ENCODE measurements around the gene SEMA3G.
A peak's percentile ranks its signal among the peaks of the same experiment; 100 is the strongest.

SEMA3G gene

DNA sequence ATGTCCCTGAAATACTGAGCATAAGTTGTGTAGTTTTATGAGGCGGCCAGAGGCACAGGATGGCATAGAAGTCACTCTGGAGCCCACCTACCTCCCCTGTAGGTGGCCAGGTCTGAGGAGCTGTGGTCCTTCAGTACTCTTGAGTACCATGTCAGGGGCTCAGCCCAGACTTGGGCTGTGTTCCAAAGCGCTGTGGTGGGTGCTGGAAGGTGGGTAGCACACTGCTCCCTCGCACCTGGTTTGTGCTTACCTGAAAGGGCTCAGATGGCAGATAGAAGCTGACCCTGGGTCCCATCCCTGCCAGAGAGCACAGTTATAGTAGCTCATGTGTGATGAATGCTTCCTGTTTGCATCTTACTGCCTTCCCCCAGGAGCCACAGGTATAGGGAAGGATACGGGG is 26.0 kb upstream of the SEMA3G start:
- H3K4me3 Mint-ChIP-seq, result no peak overlapping the region
- ATAC-seq (replicated peaks) (no peak), DNase-seq (no peak)
- peaks cover 2 to 6% of the 10 kb centered on the region in 2 donors for H3K4me1 Mint-ChIP-seq
- no peaks in the 10 kb centered on the region for H3K9me3 Mint-ChIP-seq
- peaks cover 28 to 41% of the 10 kb centered on the region in 2 donors for H3K36me3 Mint-ChIP-seq
- no peak overlapping the region for H3K27ac Mint-ChIP-seq
- no peaks in the 10 kb centered on the region for H3K27me3 Mint-ChIP-seq

DNA sequence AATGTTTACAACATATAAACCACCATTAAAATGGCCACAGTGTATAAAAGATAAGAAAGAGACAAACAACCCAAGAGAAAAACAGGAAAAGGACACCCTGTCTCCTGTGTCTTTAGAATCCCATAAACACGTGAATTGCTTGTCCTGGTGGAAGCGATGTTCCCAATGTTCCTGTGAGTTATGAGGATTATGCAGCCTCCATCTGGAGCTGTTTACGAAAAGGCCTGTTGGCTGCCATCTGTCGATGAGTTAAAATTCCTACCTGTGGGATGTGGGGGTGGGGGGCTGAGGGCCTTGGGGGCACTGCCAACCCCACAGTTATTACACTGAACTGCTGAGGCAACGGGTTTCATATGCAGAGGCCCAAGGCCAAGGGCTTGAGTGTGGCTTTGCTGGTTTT is 24.1 kb upstream of the SEMA3G start:
- DNase-seq (no peak), ATAC-seq (replicated peaks) (no peak)
- peak overlapping the region; percentile 25 for H3K27ac Mint-ChIP-seq
- no peaks in the 10 kb centered on the region for H3K9me3 Mint-ChIP-seq
- H3K4me3 Mint-ChIP-seq, result no peak overlapping the region
- no peaks in the 10 kb centered on the region for H3K27me3 Mint-ChIP-seq
- H3K36me3 Mint-ChIP-seq, result peaks cover 20 to 28% of the 10 kb centered on the region in 2 donors
- H3K4me1 Mint-ChIP-seq, result peaks cover 2 to 6% of the 10 kb centered on the region in 2 donors

DNA sequence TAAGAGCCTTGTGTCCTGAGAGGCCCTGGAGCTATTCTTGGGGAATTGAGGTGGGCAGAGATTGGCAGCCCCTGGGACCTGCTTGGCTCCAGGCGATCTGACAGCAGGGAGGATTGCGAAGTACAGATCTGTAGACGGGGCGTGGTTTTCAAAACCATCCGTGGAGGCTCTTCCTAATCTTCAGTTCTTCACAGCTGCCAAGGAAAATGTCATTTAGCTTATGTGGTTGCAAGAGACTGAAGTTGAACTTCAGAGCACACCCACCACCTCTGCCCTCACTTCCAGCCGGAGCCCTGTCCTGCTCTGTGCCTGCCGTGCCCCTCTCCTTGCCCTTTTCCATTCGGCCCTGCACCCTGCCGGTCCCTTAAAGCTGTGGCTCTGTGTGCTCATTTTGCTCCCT is 23.4 kb upstream of the SEMA3G start:
- no peaks in the 10 kb centered on the region for H3K27me3 Mint-ChIP-seq
- H3K4me1 Mint-ChIP-seq, result peaks cover 2 to 6% of the 10 kb centered on the region in 2 donors
- no peak overlapping the region for H3K4me3 Mint-ChIP-seq
- H3K36me3 Mint-ChIP-seq, result peaks cover 20 to 23% of the 10 kb centered on the region in 2 donors
- H3K9me3 Mint-ChIP-seq, result no peaks in the 10 kb centered on the region
- DNase-seq (no peak), ATAC-seq (replicated peaks) (no peak)
- no peak overlapping the region for H3K27ac Mint-ChIP-seq

DNA sequence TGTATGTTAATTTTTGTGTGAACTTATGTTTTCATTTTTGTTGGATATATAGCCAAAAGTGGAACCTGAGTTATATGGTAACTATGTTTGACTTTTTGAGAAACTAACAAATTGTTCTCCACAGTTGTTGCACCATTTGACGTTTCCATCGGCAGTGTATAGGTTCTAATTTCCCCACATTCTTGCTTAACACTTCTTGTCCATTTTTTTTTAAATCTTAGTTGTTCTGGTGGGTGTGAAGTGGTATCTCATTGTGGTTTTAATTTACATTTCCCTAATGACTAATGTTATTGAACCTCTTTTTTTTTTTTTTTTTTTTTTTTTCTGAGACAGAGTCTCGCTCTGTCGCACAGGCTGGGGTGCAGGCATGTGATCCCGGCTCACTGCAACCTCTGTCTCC is 18.5 kb upstream of the SEMA3G start:
- H3K27me3 Mint-ChIP-seq, result no peaks in the 10 kb centered on the region
- no peak overlapping the region for H3K4me3 Mint-ChIP-seq
- H3K4me1 Mint-ChIP-seq, result peaks cover 9 to 14% of the 10 kb centered on the region in 2 donors
- no peak for DNase-seq
- H3K9me3 Mint-ChIP-seq, result no peaks in the 10 kb centered on the region
- H3K36me3 Mint-ChIP-seq, result peaks cover 21 to 29% of the 10 kb centered on the region in 2 donors
- H3K27ac Mint-ChIP-seq, result no peak overlapping the region
- ATAC-seq (replicated peaks), result no peak

- H3K27me3 Mint-ChIP-seq, result no peaks in the 10 kb centered on the region
- peaks cover 25 to 31% of the 10 kb centered on the region in 2 donors for H3K36me3 Mint-ChIP-seq
- no peak for DNase-seq
- ATAC-seq (replicated peaks), result no peak
- peaks cover 16 to 24% of the 10 kb centered on the region in 2 donors for H3K4me1 Mint-ChIP-seq
- H3K4me3 Mint-ChIP-seq, result no peak overlapping the region
- H3K27ac Mint-ChIP-seq, result no peak overlapping the region
- no peaks in the 10 kb centered on the region for H3K9me3 Mint-ChIP-seq
These were observed 17.0 kb upstream of the SEMA3G start for GRCh38 chr3:52461874-52462273.

GRCh38 chr3:52458770-52459545 is 14.1 kb upstream of the SEMA3G start:
- H3K27me3 Mint-ChIP-seq, result no peaks in the 10 kb centered on the region
- peaks cover 20 to 28% of the 10 kb centered on the region in 2 donors for H3K36me3 Mint-ChIP-seq
- DNase-seq (no peak), ATAC-seq (replicated peaks) (no peak)
- peaks cover 30 to 52% of the 10 kb centered on the region in 2 donors for H3K4me1 Mint-ChIP-seq
- no peak overlapping the region for H3K27ac Mint-ChIP-seq
- no peaks in the 10 kb centered on the region for H3K9me3 Mint-ChIP-seq
- no peak overlapping the region for H3K4me3 Mint-ChIP-seq

- ATAC-seq (replicated peaks), result no peak
- Mint-ChIP-seq H3K27ac (no peak overlapping the region), H3K4me1 (peaks cover 35 to 50% of the 10 kb centered on the region in 2 donors), H3K9me3 (no peaks in the 10 kb centered on the region), H3K36me3 (peaks cover 20 to 26% of the 10 kb centered on the region in 2 donors), H3K27me3 (no peaks in the 10 kb centered on the region), H3K4me3 (no peak overlapping the region)
- no peak for DNase-seq
These were observed 13.3 kb upstream of the SEMA3G start for GRCh38 chr3:52458031-52458760.

DNA sequence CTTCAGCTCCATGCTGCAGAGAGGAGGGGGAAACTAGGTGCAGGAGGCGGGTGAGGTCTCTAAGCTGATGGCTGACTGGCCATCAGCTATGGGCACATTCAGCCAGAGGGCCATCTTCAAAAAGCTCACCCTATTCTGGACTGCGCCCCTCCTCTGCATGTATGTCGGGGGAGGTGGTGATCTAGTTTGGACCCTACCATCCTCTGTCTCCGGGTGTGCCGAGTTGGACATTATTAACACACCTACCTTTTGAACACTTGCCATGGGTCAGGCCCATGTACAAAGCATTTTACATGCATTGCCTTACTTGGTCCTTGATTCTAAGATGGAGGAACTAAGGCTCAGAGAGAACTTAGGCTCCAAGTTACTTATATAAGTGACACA is 11.9 kb upstream of the SEMA3G start:
- Mint-ChIP-seq H3K36me3 (peaks cover 16 to 20% of the 10 kb centered on the region in 2 donors), H3K4me3 (peak overlapping the region; percentile 86 to 96), H3K4me1 (peaks cover 29 to 46% of the 10 kb centered on the region in 2 donors), H3K27ac (peak overlapping the region; percentile 85), H3K27me3 (no peaks in the 10 kb centered on the region), H3K9me3 (no peaks in the 10 kb centered on the region)
- DNase-seq (no peak), ATAC-seq (replicated peaks) (no peak)

GRCh38 chr3:52456169-52456799 is 11.4 kb upstream of the SEMA3G start:
- DNase-seq, result no peak

DNA sequence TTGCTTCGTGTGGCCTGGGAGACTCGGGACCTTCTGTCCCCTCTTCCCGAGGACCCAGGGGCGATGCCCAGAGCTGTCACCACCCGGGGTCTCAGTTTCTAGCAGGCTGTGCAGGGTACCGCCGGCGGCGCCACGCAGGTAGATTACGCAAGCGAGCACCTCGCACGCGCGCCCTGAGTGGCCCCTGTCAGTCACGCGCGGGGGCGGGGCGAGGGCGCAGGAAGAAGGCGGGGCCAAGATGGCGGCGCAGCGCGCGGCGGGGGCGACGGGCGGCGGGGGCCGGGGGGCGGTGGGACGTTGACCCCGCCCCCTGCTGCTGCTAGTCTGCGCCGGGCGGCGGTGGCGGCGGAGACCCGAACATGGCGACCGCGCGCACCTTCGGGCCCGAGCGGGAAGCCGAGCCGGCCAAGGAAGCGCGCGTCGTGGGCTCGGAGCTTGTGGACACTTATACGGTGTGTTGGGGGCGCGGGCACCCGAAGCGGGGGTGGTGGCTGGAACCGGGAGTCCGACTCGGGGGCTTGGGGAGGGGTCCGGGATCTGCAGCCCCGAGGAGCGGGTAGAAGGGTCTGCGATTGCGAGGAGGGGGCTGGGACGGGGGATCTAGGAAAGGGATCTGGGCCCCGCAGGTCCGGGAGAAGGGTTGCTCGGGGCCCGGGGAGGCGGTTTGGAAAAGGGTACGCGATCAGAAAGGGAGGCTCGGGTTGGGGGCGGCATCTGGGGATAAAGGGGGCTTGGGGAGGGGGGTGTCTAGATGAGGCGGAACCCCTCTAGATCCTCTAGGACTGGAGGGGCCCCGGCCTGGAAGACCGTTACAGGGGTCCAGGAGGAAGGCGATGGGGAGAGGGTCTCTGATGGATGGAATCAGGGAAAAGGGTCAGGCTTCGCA is 10.6 kb upstream of the SEMA3G start, which contains the start of gene NISCH:
TSS of gene NISCH (plus strand) at position 322 of the 886 bp plus-strand sequence. CDS start at position 360, 38 bp downstream.
- no peaks in the 10 kb centered on the region for H3K27me3 Mint-ChIP-seq
- peaks cover 29 to 46% of the 10 kb centered on the region in 2 donors for H3K4me1 Mint-ChIP-seq
- peak within 1 kb of the TSS; percentile 98 for H3K27ac Mint-ChIP-seq
- no peaks in the 10 kb centered on the region for H3K9me3 Mint-ChIP-seq
- ATAC-seq (replicated peaks) (peak; percentile 93 to 96), DNase-seq (peak; percentile 90)
- H3K4me3 Mint-ChIP-seq, result peak within 1 kb of the TSS; percentile 86 to 96
- peaks cover 16 to 20% of the 10 kb centered on the region in 2 donors for H3K36me3 Mint-ChIP-seq

More at GRCh38 chr3:52456169-52456799, 11.4 kb upstream of the SEMA3G start:
- Mint-ChIP-seq H3K4me1 (peaks cover 29 to 46% of the 10 kb centered on the region in 2 donors), H3K27ac (peak overlapping the region; percentile 98), H3K36me3 (peaks cover 16 to 20% of the 10 kb centered on the region in 2 donors), H3K4me3 (peak overlapping the region; percentile 86 to 96), H3K9me3 (no peaks in the 10 kb centered on the region), H3K27me3 (no peaks in the 10 kb centered on the region)
- ATAC-seq (replicated peaks), result no peak

GRCh38 chr3:52454938-52455282 is 10.0 kb upstream of the SEMA3G start:
- peak; percentile 1 for ATAC-seq (replicated peaks)
- DNase-seq, result no peak
- Mint-ChIP-seq H3K27me3 (no peaks in the 10 kb centered on the region), H3K36me3 (peaks cover 13 to 17% of the 10 kb centered on the region in 2 donors), H3K4me3 (peak overlapping the region; percentile 86 to 96), H3K27ac (peak overlapping the region; percentile 98), H3K9me3 (no peaks in the 10 kb centered on the region), H3K4me1 (peaks cover 29 to 46% of the 10 kb centered on the region in 2 donors)

DNA sequence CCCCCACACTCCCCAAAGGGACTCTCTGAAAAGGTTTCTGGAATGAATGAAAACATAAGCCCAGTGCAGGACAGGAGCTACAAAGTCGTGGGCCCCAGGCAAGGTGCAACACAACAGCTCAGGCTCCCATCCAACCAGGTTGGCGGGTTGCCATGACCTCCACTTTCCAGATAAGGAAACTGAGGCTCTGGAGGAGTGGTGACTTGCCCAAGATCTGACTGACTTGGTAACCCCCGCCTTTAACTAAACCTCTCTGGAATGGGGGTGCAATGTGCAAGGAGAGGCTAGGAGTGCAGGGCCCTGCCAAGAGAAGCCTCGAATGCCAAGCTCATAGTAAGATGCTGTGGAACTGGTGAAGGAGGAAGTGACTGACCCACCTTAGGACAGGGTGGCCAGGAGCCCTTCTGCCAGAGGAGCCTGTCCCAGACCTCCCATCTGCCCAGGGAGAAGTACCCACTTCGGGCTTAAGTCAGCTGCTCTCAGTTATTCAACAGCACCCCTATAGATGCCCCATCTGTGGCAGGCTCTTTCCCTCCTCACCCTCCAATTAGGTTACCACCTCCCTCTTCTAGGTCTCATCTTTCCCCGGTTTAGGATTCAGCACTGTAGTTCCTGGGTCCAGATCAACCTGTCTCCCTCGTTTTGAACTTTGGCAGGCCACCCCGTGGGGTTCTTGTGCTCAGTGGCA is 9.5 kb upstream of the SEMA3G start:
- no peak for DNase-seq
- Mint-ChIP-seq H3K4me1 (peaks cover 29 to 46% of the 10 kb centered on the region in 2 donors), H3K27ac (peak overlapping the region; percentile 98)

More for the DNA sequence above, 9.5 kb upstream of the SEMA3G start:
- ATAC-seq (replicated peaks), result no peak
- Mint-ChIP-seq H3K9me3 (no peaks in the 10 kb centered on the region), H3K27me3 (no peaks in the 10 kb centered on the region), H3K36me3 (peaks cover 13 to 14% of the 10 kb centered on the region in 2 donors), H3K4me3 (peak overlapping the region; percentile 86 to 96)

All from stimulated activated naive B cell treated with anti-CD40 and anti-IgM and Interleukin-4, amounts not matched to agents 10 μg/mL and 1 μg/mL and 100 μg/mL, for 72 hours (primary cell).